Left lung (tissue), 10 donors: Measurements from ENCODE around the gene FAM76B. TPM values are rescaled to one million over a fixed set of nuclear protein-coding genes. Genes with fewer than 3 reads are reported as not detected.

Experiments used
- ATAC-seq: fragments of 200-7000 bp; cut with Tn5 transposase; one replicate; pipeline ENCODE4 v1.9.1; 2020; ENCODE audit warnings: moderate library complexity
- DNase-seq, 4 donors: peaks; one replicate each; pipeline ENCODE4 v3.0.0-alpha.2; 2013 to 2020
- H3K27ac ChIP-seq, 2 donors: fragments of 200-600 bp; sonication (generic) in 1 of 2; one replicate each; pipeline versions ENCODE4 v1.5.0 to v1.8.0; 2020 to 2021
- H3K27me3 ChIP-seq, 2 donors: fragments of 200-600 bp; sonication (generic) in 1 of 2; one replicate each; pipeline versions ENCODE4 v1.5.0 to v1.8.0; 2020 to 2021
- H3K36me3 ChIP-seq, 2 donors: fragments of 200-600 bp; sonication (generic) in 1 of 2; one replicate each; pipeline versions ENCODE4 v1.5.0 to v1.8.0; 2020 to 2021
- H3K4me1 ChIP-seq, 2 donors: fragments of 200-600 bp; one replicate each; pipeline ENCODE4 v1.8.0; 2021
- H3K4me3 ChIP-seq, 2 donors: fragments of 200-600 bp; sonication (generic) in 1 of 2; one replicate each; pipeline versions ENCODE4 v1.5.0 to v1.8.0; 2020 to 2021; ENCODE audit warnings: mild to moderate bottlenecking in 1 of 2
- H3K9me3 ChIP-seq, 2 donors: fragments of 200-600 bp; sonication (generic) in 1 of 2; one replicate each; pipeline versions ENCODE4 v1.5.0 to v1.8.0; 2020 to 2021
- CTCF ChIP-seq, 2 donors: fragments of 200-600 bp; sonication (generic) in 1 of 2; IDR thresholded peaks; one replicate each; pipeline versions ENCODE4 v1.5.0 to v1.8.0; 2021; ENCODE audit warnings: antibody characterized with exemption in 2 of 2
- intact Hi-C, 2 donors: fragments of 100-400 bp; cut with DNase I; formaldehyde crosslinking; loops; one replicate each; pipeline versions ENCODE4 v1.11.2 to v1.14.2; 2022
- polyA plus RNA-seq, 6 donors: library from polyadenylated mRNA; unstranded; fragments of 120-200 nt; gene quantifications; one replicate each; pipeline ENCODE4 v1.2.1, GENCODE V29; 2013; ENCODE audit not compliant: insufficient read length in 6 of 6
- total RNA-seq, 2 donors: library from RNA; stranded (reverse); fragmentation: NEBNext Ultra II Directional; extraction: Animal tissue kit (Norgen Biotek cat#: 25700); gene quantifications; one replicate each; pipeline ENCODE4 v1.2.1, GENCODE V29; 2021
- donor health status: DM: no; HTN: yes; CAD: no.
- donor health status: DM: no; HTN: no; CAD: no.

FAM76B gene
- total and polyA plus RNA-seq, 8 donors, result 13.6 to 70.6 (median 60.8) TPM

- ATAC-seq, result no peak
- Histone ChIP-seq H3K9me3 (no peaks in the 10 kb centered on the region), H3K4me1 (no peaks in the 10 kb centered on the region), H3K4me3 (no peak overlapping the region), H3K27ac (no peak overlapping the region), H3K27me3 (no peaks in the 10 kb centered on the region), H3K36me3 (no peaks in the 10 kb centered on the region)
- DNase-seq, result no peak
- intact Hi-C loops, result no loop called here
- no peak for TF ChIP-seq CTCF (IDR thresholded peaks at IDR 0.05)
Observed at GRCh38 chr11:95728094-95728493, 61.5 kb downstream of the FAM76B start.

- H3K27ac ChIP-seq, result no peak overlapping the region
- no peaks in the 10 kb centered on the region for H3K9me3 ChIP-seq
- no peak for ATAC-seq
- H3K4me3 ChIP-seq, result no peak overlapping the region
- H3K4me1 ChIP-seq, result no peaks in the 10 kb centered on the region
- no peaks in the 10 kb centered on the region for H3K27me3 ChIP-seq
- DNase-seq, result no peak
- intact Hi-C loops, result no loop called here
- TF ChIP-seq CTCF (IDR thresholded peaks at IDR 0.05), result no peak
- no peaks in the 10 kb centered on the region for H3K36me3 ChIP-seq
Observed at GRCh38 chr11:95727620-95728019, 62.0 kb downstream of the FAM76B start.

- H3K36me3 ChIP-seq, result no peaks in the 10 kb centered on the region
- intact Hi-C loops, result no loop called here
- H3K9me3 ChIP-seq, result no peaks in the 10 kb centered on the region
- H3K27ac ChIP-seq, result no peak overlapping the region
- ATAC-seq (no peak), DNase-seq (no peak)
- H3K4me1 ChIP-seq, result no peaks in the 10 kb centered on the region
- H3K4me3 ChIP-seq, result no peak overlapping the region
- no peak for TF ChIP-seq CTCF (IDR thresholded peaks at IDR 0.05)
- H3K27me3 ChIP-seq, result no peaks in the 10 kb centered on the region
Observed at GRCh38 chr11:95727111-95727510, 62.5 kb downstream of the FAM76B start.

GRCh38 chr11:95725196-95725595 lies 64.4 kb downstream of the FAM76B start:
- Histone ChIP-seq H3K36me3 (no peaks in the 10 kb centered on the region), H3K27me3 (no peaks in the 10 kb centered on the region), H3K9me3 (no peaks in the 10 kb centered on the region), H3K4me1 (no peaks in the 10 kb centered on the region), H3K4me3 (no peak overlapping the region), H3K27ac (no peak overlapping the region)
- no peak for TF ChIP-seq CTCF (IDR thresholded peaks at IDR 0.05)
- intact Hi-C loops, result no loop called here
- ATAC-seq, result no peak
- no peak for DNase-seq

GRCh38 chr11:95723361-95723942 lies 66.1 kb downstream of the FAM76B start:
- ATAC-seq, result no peak
- TF ChIP-seq CTCF (IDR thresholded peaks at IDR 0.05), result no peak
- intact Hi-C loops, result no loop called here
- Histone ChIP-seq H3K36me3 (no peaks in the 10 kb centered on the region), H3K4me1 (no peaks in the 10 kb centered on the region), H3K4me3 (no peak overlapping the region), H3K27ac (no peak overlapping the region), H3K9me3 (no peaks in the 10 kb centered on the region), H3K27me3 (no peaks in the 10 kb centered on the region)
- no peak for DNase-seq
